ENCODE data around the gene BABAM2. TPM values are rescaled to one million over a fixed set of nuclear protein-coding genes. Genes with fewer than 3 reads are reported as not detected.

The BABAM2 gene
- total RNA-seq, 2 donors from 2014 or later, result 32.2 to 33.5 TPM

DNA sequence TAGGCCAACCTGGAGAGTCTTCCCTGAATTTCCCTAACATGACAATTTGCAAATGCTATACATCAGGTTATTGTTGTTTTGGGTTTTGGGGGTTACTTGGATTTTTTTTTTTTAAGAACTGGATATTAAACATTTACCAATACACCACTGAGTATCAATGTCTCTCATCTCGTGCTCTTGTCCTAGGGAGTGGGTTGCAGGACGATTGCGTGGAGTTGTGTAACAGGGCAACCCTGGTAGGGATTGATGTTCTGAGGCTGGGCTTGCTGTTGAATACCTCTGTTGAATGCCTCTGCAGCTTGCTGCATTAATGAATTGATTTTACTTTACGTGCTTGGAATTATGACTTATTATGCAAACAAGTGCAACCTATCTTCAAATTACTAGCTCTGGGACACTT lies 483.3 kb downstream of the BABAM2 start:
- TF ChIP-seq, protein P1, sequence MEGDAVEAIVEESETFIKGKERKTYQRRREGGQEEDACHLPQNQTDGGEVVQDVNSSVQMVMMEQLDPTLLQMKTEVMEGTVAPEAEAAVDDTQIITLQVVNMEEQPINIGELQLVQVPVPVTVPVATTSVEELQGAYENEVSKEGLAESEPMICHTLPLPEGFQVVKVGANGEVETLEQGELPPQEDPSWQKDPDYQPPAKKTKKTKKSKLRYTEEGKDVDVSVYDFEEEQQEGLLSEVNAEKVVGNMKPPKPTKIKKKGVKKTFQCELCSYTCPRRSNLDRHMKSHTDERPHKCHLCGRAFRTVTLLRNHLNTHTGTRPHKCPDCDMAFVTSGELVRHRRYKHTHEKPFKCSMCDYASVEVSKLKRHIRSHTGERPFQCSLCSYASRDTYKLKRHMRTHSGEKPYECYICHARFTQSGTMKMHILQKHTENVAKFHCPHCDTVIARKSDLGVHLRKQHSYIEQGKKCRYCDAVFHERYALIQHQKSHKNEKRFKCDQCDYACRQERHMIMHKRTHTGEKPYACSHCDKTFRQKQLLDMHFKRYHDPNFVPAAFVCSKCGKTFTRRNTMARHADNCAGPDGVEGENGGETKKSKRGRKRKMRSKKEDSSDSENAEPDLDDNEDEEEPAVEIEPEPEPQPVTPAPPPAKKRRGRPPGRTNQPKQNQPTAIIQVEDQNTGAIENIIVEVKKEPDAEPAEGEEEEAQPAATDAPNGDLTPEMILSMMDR (IDR thresholded peaks at IDR 0.05), result no peak
- intact Hi-C loops (cut with DNase I), result no loop called here
- Histone ChIP-seq H3K27ac (no peak overlapping the region), H3K27me3 (no peaks in the 10 kb centered on the region), H3K4me1 (peaks cover 7% of the 10 kb centered on the region), H3K36me3 (no peaks in the 10 kb centered on the region), H3K9me3 (no peaks in the 10 kb centered on the region), H3K9ac (ENCODE audit: low read depth in 2 of 2, low read length in 2 of 2) (no peak overlapping the region), H3K4me3 (no peak overlapping the region)
- no peak for DNase-seq

DNA sequence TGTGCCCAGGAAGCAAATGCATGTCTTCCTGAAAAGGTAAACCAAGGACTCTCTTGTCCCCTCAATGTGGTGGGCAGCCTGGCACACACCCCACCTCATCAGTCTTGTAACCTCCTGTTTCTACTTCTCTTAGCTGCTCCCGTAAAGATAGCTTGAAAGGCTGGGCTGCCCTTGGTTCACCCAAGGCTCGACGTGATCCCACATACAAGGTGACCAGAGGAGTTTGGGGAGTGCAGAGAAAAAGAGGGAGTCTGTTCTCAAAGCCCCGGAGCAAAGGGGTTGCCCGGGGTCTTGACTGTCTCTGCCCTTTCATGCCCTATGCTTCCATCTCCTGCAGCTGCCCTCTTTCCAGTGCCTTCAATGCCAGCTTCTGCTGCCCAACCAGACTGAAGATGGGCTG lies 483.8 kb downstream of the BABAM2 start:
- intact Hi-C loops (cut with DNase I), result no loop called here
- Histone ChIP-seq H3K9ac (ENCODE audit: low read depth in 2 of 2, low read length in 2 of 2) (no peak overlapping the region), H3K4me3 (no peak overlapping the region), H3K36me3 (no peaks in the 10 kb centered on the region), H3K9me3 (no peaks in the 10 kb centered on the region), H3K27me3 (no peaks in the 10 kb centered on the region), H3K4me1 (peaks cover 12% of the 10 kb centered on the region), H3K27ac (no peak overlapping the region)
- TF ChIP-seq, protein P1 (IDR thresholded peaks at IDR 0.05), result no peak
- peak; percentile 19 for DNase-seq

DNA sequence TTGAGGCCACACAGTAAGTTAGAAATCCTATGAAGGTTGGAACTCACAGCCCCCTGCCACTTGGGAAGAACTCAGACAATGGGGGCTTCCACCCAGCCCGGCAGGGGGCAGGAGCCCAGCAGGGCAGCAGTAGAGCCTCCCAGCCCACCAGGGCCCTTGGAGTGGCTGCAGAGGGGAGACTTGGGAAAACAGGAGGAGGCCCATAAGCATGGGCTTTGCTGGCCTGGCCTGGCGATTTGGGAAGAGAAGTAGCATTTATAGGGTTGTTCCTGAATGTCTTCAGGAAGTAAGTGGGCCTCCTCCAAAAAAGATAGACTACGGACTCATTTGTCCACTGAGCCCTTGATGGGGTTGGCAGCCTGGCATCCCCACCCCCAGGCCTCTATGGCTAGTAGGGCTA lies 484.7 kb downstream of the BABAM2 start:
- Histone ChIP-seq H3K4me3 (no peak overlapping the region), H3K4me1 (peaks cover 12% of the 10 kb centered on the region), H3K9ac (ENCODE audit: low read depth in 2 of 2, low read length in 2 of 2) (peak overlapping the region in 1 of 2 donors; percentile 32), H3K27ac (no peak overlapping the region), H3K27me3 (no peaks in the 10 kb centered on the region), H3K36me3 (no peaks in the 10 kb centered on the region), H3K9me3 (no peaks in the 10 kb centered on the region)
- TF ChIP-seq, protein P1 (IDR thresholded peaks at IDR 0.05), result no peak
- DNase-seq, result peak; percentile 21
- intact Hi-C loops (cut with DNase I), result no loop called here

DNA sequence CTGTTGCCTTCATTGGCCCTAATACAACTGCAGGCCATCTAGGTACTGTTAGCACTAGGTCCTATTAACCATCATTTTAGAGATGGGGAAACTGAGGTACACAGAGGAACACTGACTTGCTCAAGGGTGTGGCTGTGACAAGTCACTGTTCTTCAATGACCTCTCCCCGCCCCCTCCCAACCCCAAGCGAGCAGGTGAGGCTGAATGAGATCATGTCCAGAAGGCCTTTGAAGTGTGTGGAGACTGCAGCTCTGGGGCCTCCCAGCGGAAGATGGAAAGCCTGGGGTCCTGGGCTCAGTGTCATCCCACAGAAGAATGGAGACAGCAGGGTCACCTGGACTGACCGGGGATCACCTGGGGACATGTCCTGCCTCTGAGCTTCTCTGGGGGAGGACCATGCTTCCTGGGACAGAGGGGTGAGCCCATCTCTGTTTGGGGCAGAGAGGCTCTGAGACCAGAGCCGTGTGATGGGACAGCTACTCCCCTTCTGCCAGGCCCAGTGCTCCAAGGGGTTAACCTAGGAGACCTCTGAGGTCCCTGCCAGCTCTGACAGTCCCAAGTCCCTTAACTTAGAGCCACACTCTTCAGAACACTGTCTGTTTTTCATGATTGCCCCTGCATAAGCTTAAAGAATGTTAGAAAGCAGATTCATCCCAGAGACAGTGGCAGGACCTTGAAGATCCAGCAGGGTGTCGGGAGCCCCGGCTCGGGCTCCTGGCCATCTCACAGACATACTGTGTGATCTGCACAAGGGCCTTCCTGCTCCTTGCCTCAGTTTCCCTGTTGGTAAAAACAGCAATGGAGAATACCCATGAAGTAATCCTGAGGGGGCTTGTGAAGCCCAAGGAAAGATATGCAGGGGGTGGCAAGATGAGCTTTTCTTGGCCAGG lies 485.5 kb downstream of the BABAM2 start:
- H3K4me1 ChIP-seq, result peaks cover 15% of the 10 kb centered on the region
- no peak overlapping the region for H3K4me3 ChIP-seq
- no peaks in the 10 kb centered on the region for H3K27me3 ChIP-seq
- peak; percentile 34 for DNase-seq
- intact Hi-C loops (cut with DNase I), result no loop called here
- TF ChIP-seq, protein P1 (IDR thresholded peaks at IDR 0.05), result no peak
- H3K9me3 ChIP-seq, result no peaks in the 10 kb centered on the region
- H3K27ac ChIP-seq, result peak overlapping the region; percentile 89
- peak overlapping the region in 1 of 2 donors; percentile 69 for H3K9ac ChIP-seq (ENCODE audit: low read depth in 2 of 2, low read length in 2 of 2)
- no peaks in the 10 kb centered on the region for H3K36me3 ChIP-seq

DNA sequence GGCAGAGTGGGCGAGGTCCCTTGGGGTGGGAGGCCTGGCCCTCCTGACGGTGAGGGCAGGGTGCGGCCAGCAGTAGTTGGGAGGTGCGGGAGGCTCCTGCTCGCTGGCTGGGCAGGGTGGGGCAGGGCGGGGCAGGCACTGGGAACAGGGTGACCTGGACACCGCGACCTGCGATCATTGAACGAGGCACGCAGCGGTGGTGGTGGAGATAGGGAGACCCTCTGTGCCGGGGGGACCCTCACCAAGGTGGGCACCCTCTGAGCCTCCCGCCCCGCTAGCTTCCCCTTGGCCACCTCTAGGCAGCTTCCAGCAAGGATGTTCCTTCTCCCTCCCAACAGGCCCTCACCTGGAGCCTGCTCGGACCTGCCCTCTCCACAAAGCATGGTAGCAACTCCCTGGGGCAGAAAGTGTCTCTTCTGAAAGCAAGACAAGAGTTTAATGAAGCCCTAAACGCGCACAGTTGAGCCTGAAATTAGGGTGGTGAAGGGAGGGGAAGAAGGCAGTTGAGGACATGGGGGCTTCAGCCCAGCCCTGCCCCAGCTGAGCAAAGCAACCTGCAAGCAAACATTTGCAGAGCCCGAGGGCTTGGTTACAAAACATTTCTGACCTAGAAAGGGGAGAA lies 486.8 kb downstream of the BABAM2 start:
- H3K36me3 ChIP-seq, result no peaks in the 10 kb centered on the region
- H3K9me3 ChIP-seq, result no peaks in the 10 kb centered on the region
- peaks cover 23% of the 10 kb centered on the region for H3K4me1 ChIP-seq
- peak overlapping the region; percentile 89 for H3K27ac ChIP-seq
- DNase-seq, result peak; percentile 90
- intact Hi-C loops (cut with DNase I), result no loop called here
- H3K27me3 ChIP-seq, result no peaks in the 10 kb centered on the region
- no peak overlapping the region for H3K4me3 ChIP-seq
- peak overlapping the region; percentile 52 to 80 for H3K9ac ChIP-seq (ENCODE audit: low read depth in 2 of 2, low read length in 2 of 2)
- TF ChIP-seq, protein P1 (IDR thresholded peaks at IDR 0.05), result no peak
